Fibroblast of pulmonary artery (primary cell): Measurements from ENCODE around the gene ICAM1.

Experiments used
- DNase-seq: peaks from one replicate; pipeline ENCODE4 v3.0.0-alpha.2; 2010; ENCODE audit warnings: low read depth
- H3K4me3 ChIP-seq: replicated peaks from 2 replicates; pipeline ENCODE4 v1.5.1; 2011; ENCODE audit warnings: low read depth, mild to moderate bottlenecking, control low read depth, low read length, moderate library complexity
- TF ChIP-seq, protein P1 (sequence below): IDR thresholded peaks from 2 replicates; pipeline ENCODE4 v1.5.1; 2011; ENCODE audit warnings: mild to moderate bottlenecking, control low read depth, low read length, inconsistent platforms; ENCODE audit errors: missing control alignments

The ICAM1 gene, protein sequence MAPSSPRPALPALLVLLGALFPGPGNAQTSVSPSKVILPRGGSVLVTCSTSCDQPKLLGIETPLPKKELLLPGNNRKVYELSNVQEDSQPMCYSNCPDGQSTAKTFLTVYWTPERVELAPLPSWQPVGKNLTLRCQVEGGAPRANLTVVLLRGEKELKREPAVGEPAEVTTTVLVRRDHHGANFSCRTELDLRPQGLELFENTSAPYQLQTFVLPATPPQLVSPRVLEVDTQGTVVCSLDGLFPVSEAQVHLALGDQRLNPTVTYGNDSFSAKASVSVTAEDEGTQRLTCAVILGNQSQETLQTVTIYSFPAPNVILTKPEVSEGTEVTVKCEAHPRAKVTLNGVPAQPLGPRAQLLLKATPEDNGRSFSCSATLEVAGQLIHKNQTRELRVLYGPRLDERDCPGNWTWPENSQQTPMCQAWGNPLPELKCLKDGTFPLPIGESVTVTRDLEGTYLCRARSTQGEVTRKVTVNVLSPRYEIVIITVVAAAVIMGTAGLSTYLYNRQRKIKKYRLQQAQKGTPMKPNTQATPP

DNA sequence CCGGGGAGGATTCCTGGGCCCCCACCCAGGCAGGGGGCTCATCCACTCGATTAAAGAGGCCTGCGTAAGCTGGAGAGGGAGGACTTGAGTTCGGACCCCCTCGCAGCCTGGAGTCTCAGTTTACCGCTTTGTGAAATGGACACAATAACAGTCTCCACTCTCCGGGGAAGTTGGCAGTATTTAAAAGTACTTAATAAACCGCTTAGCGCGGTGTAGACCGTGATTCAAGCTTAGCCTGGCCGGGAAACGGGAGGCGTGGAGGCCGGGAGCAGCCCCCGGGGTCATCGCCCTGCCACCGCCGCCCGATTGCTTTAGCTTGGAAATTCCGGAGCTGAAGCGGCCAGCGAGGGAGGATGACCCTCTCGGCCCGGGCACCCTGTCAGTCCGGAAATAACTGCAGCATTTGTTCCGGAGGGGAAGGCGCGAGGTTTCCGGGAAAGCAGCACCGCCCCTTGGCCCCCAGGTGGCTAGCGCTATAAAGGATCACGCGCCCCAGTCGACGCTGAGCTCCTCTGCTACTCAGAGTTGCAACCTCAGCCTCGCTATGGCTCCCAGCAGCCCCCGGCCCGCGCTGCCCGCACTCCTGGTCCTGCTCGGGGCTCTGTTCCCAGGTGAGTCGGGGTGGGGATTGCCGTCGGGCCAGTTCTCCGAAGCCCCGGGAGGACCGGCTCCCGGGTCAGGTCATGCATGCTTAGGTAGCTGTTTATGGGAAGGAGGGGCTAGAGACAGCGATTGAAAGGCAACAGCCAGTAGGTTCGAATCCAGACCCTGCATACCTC is at the start of gene ICAM1:
Gene ICAM1, plus strand, starts transcription at position 505 of the 779 bp plus-strand sequence. Its CDS starts 40 bp downstream, at position 545.
- H3K4me3 ChIP-seq: peak within 1 kb of the TSS; percentile 85
- TF ChIP-seq, protein P1, sequence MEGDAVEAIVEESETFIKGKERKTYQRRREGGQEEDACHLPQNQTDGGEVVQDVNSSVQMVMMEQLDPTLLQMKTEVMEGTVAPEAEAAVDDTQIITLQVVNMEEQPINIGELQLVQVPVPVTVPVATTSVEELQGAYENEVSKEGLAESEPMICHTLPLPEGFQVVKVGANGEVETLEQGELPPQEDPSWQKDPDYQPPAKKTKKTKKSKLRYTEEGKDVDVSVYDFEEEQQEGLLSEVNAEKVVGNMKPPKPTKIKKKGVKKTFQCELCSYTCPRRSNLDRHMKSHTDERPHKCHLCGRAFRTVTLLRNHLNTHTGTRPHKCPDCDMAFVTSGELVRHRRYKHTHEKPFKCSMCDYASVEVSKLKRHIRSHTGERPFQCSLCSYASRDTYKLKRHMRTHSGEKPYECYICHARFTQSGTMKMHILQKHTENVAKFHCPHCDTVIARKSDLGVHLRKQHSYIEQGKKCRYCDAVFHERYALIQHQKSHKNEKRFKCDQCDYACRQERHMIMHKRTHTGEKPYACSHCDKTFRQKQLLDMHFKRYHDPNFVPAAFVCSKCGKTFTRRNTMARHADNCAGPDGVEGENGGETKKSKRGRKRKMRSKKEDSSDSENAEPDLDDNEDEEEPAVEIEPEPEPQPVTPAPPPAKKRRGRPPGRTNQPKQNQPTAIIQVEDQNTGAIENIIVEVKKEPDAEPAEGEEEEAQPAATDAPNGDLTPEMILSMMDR: no peak
- peak; percentile 95 for DNase-seq

DNA sequence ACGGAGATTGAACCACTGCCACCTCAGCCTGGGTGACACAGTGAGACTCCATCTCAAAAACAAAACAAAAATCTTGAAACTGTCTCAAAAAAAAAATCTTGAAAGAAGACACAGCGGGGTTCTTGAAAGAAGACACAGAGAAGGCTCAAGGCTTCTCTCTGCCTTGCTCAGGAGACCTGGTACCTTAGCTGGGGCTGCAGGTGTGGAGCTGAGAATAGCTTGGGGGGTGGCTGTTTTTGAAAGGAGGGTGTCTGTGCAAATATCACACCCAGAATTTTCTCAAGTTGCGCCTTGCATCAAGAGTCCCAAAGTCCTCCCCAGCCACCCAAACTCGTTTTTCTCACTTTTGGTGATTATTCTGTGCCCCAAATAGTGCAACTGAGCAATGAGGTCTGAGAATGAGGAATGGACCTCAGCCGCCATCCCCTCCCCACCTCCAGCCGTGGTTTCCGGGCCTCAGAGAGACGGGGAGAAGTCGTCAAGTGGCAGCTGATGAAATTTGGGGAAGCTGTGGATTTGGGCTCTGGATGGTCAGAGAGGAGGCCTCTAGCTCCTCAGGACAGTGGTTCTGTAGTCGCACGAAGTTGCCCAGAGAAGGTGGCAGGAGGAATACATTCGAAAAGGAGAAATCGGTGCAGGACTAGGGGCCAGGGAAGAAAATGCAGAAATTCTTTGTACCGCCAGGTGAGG is 48.6 kb upstream of the ICAM1 start:
- H3K4me3 ChIP-seq: no peak overlapping the region
- TF ChIP-seq, protein P1: no peak
- DNase-seq: no peak

DNA sequence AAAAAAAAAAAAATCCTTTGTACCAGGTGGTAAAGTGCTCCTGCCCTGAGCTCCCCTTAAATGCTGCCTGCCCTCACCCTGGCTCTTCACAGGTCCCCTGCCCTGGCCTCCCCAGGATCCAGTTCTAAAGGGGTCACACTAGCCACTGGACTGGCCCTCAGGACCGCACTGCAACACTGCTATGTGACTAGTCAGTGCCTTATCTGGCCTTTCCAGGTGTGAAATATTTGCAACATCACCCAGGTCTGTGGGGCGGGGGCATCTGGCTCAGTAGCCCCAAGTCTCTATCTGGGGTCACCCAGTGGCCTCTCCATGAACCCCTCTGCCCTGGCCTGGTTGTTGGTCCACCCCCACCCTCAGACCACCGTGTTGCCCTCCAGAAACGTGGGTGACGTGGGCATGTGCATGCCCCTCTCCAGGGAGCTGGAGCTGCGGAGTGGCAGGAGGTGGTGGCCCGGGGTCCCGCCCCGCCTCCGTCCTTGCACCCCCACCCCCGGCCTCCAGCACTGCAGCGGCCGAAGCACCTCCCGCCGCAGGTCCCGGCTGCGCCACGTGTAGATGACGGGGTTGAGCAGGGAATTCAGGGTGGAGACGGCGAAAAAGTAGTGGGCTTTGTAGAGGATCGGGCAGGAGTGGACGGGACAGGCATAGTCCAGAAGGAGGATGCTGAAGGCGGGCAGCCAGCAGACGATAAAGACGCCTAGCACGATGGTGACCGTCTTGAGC is 47.3 kb upstream of the ICAM1 start:
- H3K4me3 ChIP-seq: no peak overlapping the region
- TF ChIP-seq, protein P1: no peak
- no peak for DNase-seq

DNA sequence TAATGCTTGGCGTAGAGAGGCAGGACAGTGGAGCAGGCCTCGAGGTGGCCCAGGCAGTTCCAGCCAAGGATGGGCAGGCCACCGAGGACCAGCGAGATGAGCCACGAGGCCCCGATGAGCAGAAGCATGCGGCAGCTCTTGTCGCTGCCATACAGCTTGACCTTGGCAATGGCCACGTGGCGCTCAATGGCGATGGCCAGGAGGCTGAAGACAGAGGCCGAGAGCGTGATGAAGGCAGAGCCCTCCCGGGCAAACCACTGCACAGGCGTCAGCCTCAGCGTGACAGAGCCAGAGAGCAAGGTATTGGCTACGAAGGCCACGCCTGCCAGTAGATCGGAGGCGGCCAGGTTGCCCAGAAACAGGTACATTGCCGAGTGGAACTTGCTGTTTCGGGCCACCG is 46.6 kb upstream of the ICAM1 start:
- TF ChIP-seq, protein P1: no peak
- no peak for DNase-seq
- H3K4me3 ChIP-seq: no peak overlapping the region

DNA sequence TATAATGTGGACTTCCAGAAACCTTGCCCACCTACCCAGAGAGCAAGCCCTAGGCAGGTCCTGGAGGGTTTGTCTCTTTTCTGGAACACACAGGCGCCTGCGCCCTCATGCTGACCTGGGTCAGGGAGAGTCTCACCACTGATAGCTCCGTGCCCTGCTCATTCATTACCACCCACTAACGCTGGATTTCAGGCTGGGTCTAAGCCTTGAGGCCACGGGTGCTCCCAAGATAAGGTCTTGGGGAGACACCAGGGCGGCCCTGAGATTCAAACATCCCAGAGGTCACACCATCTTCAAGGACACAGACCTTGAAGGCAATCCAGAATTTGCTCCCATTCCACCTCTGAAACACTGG is 44.9 kb upstream of the ICAM1 start:
- TF ChIP-seq, protein P1: no peak
- DNase-seq: no peak

DNA sequence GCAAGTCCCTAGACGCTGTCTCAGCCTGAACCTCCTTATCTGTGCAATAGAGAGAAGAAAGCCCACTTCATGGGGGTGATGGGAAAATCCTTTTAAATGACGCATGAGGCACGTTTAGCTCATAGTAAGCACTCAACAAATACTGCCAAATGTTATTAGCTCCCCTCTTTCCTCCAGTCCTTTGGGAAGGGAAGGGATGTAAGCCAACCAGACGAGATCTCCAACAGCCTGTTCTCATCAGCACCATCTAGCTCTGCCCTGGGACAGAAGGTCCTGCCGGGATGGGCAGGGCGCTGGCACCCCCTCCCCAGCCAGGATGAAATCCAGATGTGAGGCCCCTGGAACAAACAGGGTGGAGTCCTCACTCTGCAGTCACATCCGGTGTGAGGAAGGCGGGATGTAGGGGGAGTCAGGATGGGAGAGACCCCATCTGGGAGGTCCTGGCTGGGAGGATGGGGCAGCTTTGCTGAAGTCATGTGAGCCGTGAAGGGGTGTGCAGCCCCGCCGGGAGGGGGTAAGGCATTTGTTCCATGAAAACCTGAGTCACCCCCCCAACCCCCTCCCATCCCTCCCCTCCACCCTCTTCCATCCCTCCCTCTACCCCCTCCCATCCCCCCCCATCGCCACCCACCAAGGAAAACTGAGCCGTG is 44.4 kb upstream of the ICAM1 start:
- TF ChIP-seq, protein P1: no peak
- DNase-seq: peak; percentile 95
- no peak overlapping the region for H3K4me3 ChIP-seq

More for the DNA sequence above, 44.9 kb upstream of the ICAM1 start:
- no peak overlapping the region for H3K4me3 ChIP-seq
